GM18498 (cell line): ENCODE data around the gene TTC8.
"Not testable (repeated sequence)": the region's sequence is repeated elsewhere in the genome, so short reads cannot be mapped to it uniquely, and the experiment has no call there.

Experiments used
- ATAC-seq: cut with Tn5 transposase; IDR thresholded peaks from one replicate; pipeline ENCODE4 v1.9.1; 2021; ENCODE audit warnings: mild to moderate bottlenecking, moderate library complexity; ENCODE audit not compliant: unreplicated experiment

The TTC8 gene

DNA sequence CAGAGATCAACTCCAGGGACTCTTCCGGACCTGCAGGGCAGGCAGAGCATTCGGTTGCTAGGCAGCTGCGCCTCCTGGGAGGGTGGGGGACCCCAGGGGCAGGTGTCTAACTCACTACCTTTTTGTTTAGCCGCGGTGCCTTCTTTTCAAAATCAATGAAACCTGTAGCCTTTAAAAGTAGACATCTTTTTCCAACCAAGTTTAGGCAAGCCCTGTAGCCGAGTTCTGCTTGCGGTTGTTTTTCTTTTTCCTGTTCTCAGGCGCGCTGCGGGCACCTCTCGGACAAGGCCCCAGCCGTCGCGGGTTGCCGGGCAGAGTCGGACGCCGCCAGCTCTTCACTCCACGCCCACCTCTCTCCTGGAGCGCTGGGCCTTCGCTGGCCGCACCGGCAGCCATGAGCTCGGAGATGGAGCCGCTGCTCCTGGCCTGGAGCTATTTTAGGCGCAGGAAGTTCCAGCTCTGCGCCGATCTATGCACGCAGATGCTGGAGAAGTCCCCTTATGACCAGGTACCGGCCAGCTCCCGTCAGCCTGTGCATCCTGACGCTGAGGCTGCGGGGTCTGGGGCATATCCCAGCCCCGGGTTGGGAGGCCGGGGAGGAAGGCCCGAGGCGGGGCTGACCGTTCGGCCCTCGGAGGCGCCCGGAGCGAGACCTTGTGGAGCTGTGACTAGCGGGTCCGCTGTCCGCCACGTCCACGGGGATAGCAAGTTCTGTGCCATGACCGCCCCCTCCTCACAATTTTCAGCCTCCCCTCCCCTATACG is at the start of gene TTC8:
TSS of gene TTC8 (plus strand) at position 338 of the 764 bp plus-strand sequence. CDS start at position 395, 57 bp downstream.
- ATAC-seq, result peak; percentile 100

DNA sequence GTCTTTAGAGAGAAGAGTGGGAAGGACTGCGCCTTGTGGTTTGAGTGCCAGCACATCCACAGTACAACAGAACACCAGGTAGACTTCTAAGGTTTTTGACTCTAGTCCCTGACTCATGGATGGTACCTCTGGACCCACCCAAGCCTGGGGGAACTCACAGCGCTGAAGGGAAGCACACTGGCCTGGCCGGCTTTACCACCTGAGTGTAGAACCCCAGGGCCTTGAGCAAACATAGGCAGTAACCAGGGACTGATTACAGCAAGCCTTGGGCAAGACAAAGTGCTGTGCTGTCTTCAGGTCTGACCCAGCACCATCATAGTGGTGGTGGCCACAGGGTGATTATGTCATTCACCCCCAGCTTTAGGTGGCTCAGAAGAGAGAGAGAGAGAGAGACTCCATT is 48.9 kb upstream of the TTC8 start:
- ATAC-seq, result no peak

DNA sequence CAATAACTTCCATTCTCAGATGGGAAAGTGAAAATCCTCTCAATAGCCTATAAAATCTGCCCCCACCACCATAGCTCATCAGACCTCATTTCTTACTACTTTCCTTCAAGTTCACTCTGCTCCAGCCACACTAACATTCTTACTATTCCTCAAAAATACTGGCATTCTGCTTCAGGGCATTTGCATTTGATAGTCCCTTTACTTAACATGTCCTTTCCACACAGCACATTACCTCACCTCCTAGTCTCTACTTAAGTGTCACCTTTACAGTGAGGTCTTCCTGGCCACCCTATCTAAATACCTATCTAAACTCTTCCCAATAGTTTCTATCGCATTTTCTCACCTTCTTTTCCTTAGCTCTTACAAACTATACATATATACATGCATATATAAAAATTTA is 38.5 kb upstream of the TTC8 start:
- no peak for ATAC-seq

DNA sequence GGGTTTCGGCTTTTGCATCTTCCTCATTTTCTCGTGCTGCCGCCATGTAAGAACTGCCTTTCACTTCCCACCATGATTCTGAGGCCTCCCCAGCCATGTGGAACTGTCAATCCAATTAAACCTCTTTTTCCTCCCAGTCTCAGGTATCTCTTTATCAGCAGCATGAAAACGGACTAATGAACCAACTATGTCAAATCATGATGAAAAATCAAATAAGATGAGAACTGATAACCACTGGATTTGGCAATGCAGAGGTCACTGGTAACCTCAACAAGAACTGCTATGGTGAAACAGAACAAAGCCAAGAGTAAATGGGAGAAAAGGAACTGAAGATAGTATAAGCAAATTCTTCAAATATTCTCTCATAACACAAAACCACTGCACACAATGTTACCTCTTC is 37.7 kb upstream of the TTC8 start:
- ATAC-seq, result no peak

DNA sequence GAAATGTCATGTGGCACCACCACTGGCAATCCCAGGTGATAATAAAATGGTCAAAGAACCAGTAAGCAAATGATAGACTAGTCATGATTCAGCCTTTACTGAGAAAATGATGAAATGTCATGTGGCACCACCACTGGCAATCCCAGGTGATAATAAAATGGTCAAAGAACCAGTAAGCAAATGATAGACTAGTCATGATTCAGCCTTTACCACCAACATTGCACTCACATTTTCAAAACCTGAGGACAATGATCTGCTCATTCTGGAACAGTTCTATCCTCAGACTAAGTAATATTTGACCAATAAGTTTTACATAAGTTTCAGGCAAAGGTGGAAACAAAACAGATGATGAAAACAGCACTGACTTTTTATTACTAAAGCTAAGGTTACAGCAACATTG is 34.9 kb upstream of the TTC8 start:
- not testable (repeated sequence) for ATAC-seq

DNA sequence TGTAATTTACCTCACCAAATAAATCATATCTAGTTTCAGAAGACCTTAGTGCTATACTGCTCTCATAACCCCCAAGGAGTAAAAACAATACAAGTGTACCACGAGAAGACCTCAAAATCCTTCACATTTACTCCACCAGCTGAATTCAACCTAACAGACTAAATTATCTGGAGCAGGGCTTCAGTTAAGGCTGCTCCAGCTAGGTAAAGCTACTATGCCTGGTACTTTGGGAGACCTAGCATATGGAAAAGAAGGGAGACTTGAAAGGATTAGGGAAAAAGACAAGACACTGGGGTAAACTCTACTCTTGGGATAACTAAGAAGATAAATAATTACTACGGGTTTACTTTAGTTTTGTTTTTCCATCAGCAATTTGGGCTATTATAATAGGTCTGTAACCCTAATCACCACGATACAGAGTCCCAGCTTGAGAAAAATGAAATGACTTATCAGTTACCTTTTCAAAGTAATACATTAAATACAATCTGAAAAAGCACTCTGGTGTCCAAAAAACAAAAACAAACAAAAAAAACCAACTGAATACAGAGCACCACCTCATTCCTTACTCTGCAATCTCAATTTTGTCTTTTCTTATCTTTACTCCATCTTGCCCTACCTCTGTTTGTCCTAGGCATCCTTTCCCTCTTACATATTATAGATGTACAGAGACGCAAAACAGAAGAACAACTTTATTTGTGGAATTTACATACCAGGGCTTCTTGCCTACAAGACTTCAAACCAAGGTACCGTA is 33.8 kb upstream of the TTC8 start:
- ATAC-seq, result no peak

DNA sequence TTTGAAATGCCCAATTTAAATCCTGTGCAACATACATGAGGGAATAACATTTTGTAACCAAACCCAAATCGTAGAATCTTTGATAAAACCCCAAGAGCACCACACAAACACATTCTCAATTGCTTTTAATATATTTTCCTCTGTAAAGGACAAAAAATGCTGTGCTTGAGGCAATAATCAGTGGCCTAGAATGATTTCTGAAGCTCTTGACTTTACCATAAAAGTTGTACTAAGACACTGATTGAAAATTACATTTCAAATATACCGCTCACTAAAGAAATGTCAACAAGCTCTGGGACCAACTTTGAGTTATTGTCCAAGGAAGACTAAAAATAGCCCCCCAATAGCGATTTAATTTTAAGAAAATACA is 33.2 kb upstream of the TTC8 start:
- ATAC-seq, result no peak

DNA sequence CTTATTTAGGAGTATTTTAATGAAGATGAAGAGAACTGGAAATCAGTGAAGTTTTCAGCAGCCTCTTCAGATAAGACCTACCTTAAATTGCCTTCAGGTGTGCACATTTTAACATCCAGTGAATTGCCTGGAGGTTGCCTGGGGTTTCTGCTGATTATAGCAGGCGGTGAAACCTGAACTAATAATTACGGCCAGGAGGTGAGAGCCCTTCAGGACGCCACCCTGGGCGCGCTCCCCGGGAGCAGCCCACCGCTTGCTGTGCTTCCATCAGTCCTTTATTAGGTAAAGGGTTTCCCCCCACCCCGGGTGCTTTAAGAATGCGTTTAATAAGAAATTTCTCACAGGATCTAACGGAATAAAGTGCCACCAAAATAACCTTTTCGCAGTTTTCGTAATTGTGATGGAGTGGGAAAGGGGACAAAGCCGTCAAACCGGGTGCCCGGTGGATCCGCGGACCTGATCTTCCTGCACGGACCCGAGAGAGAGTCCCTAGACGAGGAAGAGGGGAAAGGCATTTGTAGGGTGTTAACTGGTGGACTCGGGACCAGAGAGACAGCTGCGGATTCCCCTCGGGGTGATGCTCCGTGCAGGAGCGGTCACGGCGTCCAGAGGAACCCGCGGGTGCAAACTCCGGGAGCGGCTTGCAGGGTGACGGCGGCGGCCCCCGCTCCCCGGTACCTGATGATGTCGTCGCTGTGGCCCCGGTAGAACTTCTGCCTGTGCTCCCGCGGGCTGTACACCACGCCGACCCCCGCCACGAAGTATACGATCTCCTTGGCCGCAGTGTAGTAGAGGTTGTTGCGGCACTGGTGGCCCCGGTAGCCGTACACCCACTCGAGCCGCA is 32.6 kb upstream of the TTC8 start:
- peak; percentile 7 for ATAC-seq

DNA sequence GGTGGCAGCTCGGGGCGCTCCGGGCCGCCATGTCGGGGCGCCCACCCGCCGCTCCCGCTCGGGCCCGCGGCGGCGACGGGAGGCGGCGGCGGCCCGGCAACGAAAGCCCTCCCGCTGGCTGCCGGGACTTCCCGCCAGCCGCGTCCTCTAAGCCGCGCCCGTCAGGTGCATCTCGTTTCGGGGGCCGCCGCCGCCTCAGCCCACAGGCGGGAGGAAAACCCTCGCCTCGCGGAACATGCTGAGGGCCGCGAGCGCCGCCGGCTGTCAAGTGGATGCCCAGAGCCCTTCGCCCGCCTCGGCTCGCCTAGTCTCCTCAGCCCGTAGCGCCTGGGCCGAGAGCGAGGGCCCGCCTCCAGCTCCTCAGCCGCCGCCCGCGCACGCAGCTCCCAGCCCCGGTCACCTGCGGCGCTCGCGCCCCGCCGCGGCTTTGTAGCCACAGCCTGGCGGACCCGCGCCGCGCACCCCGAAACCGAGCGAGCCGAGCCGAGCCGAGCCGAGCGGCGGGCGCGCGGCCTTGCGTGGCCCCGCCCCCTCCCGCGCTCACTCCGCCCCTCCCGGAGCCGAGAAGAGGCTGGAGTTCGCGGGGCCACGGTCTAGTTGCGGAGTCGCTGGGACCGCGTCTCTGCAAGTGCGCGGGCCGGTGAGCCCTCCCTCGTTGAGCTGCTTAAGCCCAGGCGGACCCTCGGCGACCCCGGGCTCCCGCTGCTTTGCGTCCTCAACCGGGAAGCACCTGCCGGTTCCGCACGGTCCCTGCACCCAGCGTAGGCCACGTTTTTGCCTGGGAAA is 31.8 kb upstream of the TTC8 start, which contains the start of gene EML5:
TSS of gene EML5 (minus strand) at position 481 of the 786 bp plus-strand sequence. CDS start at position 31, 450 bp downstream.
- peak; percentile 92 for ATAC-seq

DNA sequence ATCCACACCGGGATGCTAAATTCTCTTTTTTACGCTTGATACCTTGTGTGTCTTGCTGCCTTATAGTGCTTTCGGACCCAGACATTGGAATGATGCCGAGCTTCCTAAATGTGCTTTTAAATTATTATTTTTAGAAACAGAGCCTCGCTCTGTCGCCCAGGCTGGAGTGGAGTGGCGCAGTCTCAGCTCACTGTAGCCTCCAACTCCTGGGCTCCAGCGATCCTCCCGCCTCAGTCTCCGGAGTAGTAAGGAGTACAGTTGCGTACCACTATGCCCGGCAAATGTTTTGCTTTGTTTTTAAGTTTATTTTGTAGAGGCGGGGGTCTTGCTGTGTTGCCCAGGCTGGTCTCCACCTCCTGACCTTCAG is 31.2 kb upstream of the TTC8 start:
- ATAC-seq, result no peak

DNA sequence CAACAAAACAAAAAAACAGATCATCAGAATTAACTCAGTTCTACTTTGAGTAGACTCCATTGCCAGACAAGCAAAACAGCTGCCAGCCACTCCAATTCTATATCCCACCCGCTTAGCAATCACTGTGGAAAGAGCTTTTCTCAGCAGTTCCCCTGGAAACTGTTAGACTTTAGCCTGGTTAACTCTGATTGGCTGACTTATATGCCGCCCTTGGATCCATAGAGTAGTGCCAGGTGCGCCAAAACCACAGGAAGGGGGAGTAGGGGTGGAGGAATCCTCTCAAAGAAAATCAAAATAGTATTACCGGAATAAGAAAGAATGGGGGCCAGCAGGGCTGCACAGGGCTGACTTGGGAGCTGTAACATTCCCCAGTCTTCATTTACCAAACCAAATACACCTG is 26.3 kb upstream of the TTC8 start:
- no peak for ATAC-seq

DNA sequence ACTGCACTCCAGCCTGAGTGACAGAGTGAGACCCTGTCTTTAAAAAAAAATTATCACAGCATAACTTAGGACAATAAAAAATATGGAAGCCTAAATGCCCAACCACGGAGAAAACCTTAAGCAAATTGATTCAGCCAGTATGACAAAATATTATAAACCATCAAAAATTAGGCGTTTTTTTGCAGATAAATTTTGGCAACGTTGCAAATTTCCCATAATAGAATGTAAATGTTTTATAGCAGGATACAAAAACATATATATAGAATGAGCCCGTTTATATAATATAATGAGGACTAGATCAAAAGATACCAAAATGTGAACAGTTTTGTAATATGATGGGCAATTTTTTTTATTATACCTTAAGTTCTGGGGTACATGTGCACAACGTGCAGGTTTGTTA is 24.9 kb upstream of the TTC8 start:
- no peak for ATAC-seq

DNA sequence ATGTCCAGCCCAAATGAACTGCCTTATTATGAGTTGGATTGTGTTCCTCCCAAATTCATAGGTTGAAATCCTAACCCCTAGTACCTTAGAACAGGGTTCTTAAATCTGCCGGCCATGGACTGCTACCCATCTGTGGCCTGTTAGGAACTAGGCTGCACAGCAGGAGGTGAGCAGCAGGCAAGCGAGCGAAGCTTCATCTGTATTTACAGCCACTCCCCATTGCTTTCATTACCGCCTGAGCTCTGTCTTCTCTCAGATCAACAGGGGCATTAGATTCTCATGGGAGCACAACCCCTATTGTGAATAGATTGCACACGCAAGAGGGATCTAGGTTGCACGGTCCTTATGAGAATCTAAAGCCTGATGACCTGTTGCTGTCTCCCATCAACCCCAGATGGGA is 21.9 kb upstream of the TTC8 start:
- no peak for ATAC-seq

DNA sequence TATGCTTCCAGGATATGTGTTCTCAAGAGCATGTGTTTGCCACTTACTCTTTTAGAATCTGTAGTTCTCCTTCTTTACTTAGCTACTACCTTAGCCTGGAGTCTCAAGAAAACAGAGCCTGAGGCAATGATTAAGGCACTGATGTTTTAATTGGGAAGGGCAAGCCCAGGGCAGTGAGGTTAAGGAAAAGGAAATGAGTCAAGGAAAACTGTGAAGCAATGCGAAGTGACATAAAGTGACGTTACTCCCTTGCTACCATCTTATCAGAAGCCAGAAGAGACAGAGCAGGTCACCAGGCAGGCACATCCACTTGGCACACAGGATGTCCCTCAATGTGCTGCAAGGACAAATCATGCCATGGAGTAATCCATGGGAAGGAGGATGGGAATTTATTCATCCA is 20.4 kb upstream of the TTC8 start:
- no peak for ATAC-seq

DNA sequence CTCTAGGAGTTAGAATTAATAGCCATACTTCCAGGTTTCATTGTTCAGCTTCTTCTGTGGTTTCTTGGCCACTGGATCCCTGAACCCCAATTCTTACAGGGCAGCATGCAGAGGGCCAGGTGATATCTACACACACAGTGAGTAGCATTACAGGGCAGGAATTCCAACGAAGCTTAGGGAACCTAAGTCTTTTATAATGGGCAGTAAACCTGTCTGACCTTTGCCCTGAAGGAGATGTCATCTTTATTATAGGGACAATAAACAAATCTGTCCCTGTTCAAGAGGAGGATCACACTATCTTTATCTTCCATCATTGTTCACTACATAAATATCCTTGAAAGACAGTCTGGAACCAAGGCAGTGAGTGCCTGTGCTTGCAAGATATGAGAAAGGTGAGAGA is 20.0 kb upstream of the TTC8 start:
- ATAC-seq, result no peak

DNA sequence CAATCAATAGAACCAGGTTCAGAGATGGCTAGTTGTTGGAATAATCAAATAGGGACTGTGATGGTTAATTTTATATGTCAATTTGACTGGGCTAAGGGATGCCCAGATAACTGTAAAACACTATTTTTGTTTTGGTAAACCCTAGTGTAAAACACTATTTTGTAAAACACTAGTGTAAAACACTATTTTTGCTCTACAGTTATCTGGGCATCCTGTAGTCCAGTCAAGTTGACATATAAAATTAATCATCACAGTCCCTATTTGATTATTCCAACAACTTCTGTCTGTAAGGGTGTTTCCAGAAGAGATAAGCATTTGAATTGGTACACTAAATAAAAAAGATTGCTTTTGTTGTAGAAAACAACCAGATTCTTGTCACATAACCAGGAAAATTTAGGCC is 16.1 kb upstream of the TTC8 start:
- no peak for ATAC-seq

DNA sequence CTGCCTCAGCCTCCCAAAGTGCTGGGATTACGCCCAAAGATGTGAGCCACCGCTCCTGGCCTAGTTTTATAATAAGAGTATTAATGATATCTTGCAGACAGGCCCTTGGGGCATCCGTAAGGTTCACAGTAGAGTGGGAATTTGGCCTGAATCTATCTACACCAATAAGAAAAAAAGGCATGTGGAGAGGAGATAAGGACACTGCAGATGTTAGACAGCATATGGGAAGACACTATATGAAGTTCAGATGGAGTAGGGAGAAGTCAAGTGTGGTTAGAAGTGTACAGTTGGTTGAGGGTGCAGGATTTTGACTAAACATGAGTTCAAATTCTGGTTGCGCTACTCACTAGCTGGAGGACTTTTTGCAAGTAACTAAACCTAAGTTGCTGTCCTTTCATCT is 8.5 kb upstream of the TTC8 start:
- no peak for ATAC-seq

DNA sequence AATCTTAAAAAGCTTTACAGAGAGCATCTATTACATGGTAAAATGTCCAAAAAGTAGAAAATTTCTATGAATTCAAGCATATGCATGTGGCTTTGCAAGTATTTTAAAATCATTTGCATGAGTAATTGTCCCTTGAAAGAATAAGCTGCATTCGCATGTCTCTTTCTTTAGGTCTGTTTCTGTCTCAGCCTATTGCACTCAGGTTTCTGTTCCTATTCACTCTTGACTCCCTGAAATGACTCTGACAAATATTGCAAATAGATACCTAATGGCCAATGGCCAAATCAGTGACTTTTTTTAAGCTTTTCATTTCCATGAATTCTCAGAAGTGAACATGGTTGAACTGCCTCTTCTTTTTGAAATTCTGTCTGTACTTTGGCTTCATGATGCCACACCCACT is 6.4 kb upstream of the TTC8 start:
- ATAC-seq, result no peak

DNA sequence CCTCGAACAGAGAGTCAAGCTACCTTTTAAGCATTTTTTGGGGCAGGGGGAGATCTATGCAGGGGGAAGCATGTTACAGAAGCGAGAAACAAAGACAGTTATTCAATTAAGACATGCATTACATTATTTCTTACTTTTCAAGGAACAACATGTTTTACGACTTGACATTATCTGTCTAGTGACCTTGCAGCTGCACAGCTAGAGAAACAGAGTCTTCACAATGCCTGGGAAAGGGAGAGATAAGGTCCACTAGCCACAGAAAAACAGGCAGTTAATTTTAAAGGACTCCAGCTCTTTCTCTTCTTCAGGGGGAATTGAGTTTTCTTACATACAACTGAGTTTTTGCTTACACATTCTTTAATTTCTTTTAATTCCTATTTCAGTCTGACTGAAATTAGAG is 4.8 kb upstream of the TTC8 start:
- ATAC-seq, result not testable (repeated sequence)

DNA sequence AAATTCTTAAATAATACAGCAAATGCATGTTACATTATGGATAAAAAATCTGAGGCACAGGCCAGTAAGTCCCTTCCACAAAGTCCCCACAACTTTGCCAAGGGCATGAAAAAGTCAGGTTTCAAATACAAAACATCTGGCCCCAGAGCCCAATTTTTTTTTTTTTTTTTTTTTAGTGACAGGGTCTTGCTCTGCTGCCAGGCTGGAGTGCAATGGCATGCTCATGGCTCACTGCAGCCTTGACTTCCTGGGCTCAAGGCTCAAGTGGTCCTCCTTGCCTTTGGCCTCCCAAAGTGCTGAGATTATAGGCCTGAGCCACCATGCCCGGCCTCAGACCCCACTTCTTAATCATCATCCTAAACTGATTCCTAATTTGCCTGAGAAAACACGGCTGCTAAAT is 3.1 kb upstream of the TTC8 start:
- no peak for ATAC-seq

DNA sequence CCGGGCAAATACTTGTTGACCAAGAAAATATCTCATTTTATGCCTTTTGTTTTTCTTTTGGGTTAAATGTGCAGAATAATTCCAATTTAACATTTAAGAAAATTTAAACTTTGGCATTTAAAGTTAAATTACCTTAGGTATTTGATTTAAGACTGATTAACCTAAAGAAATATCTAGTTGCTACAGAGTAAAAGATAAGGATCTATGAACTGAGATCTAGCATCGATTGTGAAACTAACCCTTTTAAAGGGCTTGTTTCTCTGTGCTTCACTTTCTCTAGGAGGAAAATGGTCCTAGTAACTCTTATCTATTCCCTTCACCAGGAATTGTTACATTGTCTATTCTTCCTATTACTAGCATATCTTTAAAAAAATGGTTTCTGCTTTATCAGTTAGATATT is 2.6 kb upstream of the TTC8 start:
- no peak for ATAC-seq
